Liver (tissue), 9 donors: Measurements from ENCODE around the gene PIK3R6. TPM values are rescaled to one million over a fixed set of nuclear protein-coding genes. Genes with fewer than 3 reads are reported as not detected.

Source experiments
- DNase-seq: peaks from one replicate; pipeline ENCODE4 v3.0.0-alpha.2; 2017; ENCODE audit warnings: low spot score
- H3K27ac ChIP-seq, 2 donors: one replicate each; pipeline ENCODE4 v1.7.0; 2013; ENCODE audit warnings: inconsistent platforms in 2 of 2, low read length in 2 of 2, control low read depth in 1 of 2, low read depth in 1 of 2, mild to moderate bottlenecking in 1 of 2
- H3K27me3 ChIP-seq, 4 donors: one replicate each; pipeline versions ENCODE4 v1.6.1 to v1.7.0; 2013; ENCODE audit warnings: low read length in 3 of 4, inconsistent platforms in 1 of 4, mild to moderate bottlenecking in 1 of 4, moderate library complexity in 1 of 4; ENCODE audit not compliant: control insufficient read depth in 4 of 4, insufficient read depth in 4 of 4
- H3K36me3 ChIP-seq, 4 donors: one replicate each; pipeline versions ENCODE4 v1.6.1 to v1.7.0; 2013; ENCODE audit warnings: low read length in 3 of 4, mild to moderate bottlenecking in 3 of 4, low read depth in 1 of 4, moderate library complexity in 1 of 4; ENCODE audit not compliant: control insufficient read depth in 4 of 4, insufficient read depth in 3 of 4
- H3K4me1 ChIP-seq, 4 donors: one replicate each; pipeline versions ENCODE4 v1.6.1 to v1.7.0; 2013; ENCODE audit warnings: low read length in 3 of 4, mild to moderate bottlenecking in 3 of 4, moderate library complexity in 1 of 4; ENCODE audit not compliant: control insufficient read depth in 4 of 4, insufficient read depth in 4 of 4
- H3K4me3 ChIP-seq, 3 donors: one replicate each; pipeline versions ENCODE4 v1.6.1 to v1.7.0; 2013; ENCODE audit warnings: low read length in 3 of 3, control low read depth in 1 of 3, low read depth in 1 of 3, mild to moderate bottlenecking in 1 of 3
- H3K9ac ChIP-seq, 2 donors: one replicate each; pipeline ENCODE4 v1.7.0; 2013; ENCODE audit warnings: low read length in 2 of 2, mild to moderate bottlenecking in 2 of 2, moderate library complexity in 2 of 2, control low read depth in 1 of 2, low read depth in 1 of 2
- H3K9me3 ChIP-seq, 4 donors: one replicate each; pipeline versions ENCODE4 v1.6.1 to v1.7.0; 2013; ENCODE audit warnings: low read length in 3 of 4; ENCODE audit not compliant: control insufficient read depth in 4 of 4
- EGR1 ChIP-seq, 2 donors: IDR thresholded peaks; 2 replicates each; pipeline ENCODE4 v1.6.1; 2016 to 2018; ENCODE audit warnings: antibody characterized with exemption in 2 of 2, low read depth in 2 of 2
- FOXA1 ChIP-seq: IDR thresholded peaks from 2 replicates; pipeline ENCODE4 v1.6.1; 2016; ENCODE audit warnings: antibody characterized with exemption
- FOXA2 ChIP-seq: IDR thresholded peaks from 2 replicates; pipeline ENCODE4 v1.6.1; 2016; ENCODE audit warnings: antibody characterized with exemption
- GABPA ChIP-seq, 2 donors: IDR thresholded peaks in 1 of 2; conservative IDR thresholded peaks in 1 of 2; 2 replicates each; pipeline ENCODE4 v1.6.1; 2016; ENCODE audit warnings: antibody characterized with exemption in 2 of 2, mild to moderate bottlenecking in 1 of 2, moderate library complexity in 1 of 2
- HNF4A ChIP-seq, 2 donors: conservative IDR thresholded peaks; 2 replicates each; pipeline ENCODE4 v1.6.1; 2016; ENCODE audit warnings: antibody characterized with exemption in 2 of 2, mild to moderate bottlenecking in 2 of 2
- HNF4G ChIP-seq: IDR thresholded peaks from 2 replicates; pipeline ENCODE4 v1.6.1; 2016; ENCODE audit warnings: antibody characterized with exemption
- JUND ChIP-seq, 2 donors: IDR thresholded peaks; 2 replicates each; pipeline ENCODE4 v1.6.1; 2016; ENCODE audit warnings: antibody characterized with exemption in 2 of 2
- MAX ChIP-seq: IDR thresholded peaks from 2 replicates; pipeline ENCODE4 v1.6.1; 2016; ENCODE audit warnings: antibody characterized with exemption
- NR2F2 ChIP-seq: IDR thresholded peaks from 2 replicates; pipeline ENCODE4 v1.6.1; 2016; ENCODE audit warnings: antibody characterized with exemption
- RAD21 ChIP-seq, 2 donors: IDR thresholded peaks; 2 replicates each; pipeline ENCODE4 v1.6.1; 2016; ENCODE audit warnings: antibody characterized with exemption in 2 of 2, mild to moderate bottlenecking in 2 of 2
- REST ChIP-seq: IDR thresholded peaks from 2 replicates; pipeline ENCODE4 v1.6.1; 2016; ENCODE audit warnings: antibody characterized with exemption, mild to moderate bottlenecking
- RXRA ChIP-seq, 2 donors: IDR thresholded peaks; 2 replicates each; pipeline ENCODE4 v1.6.1; 2017 to 2018; ENCODE audit warnings: antibody characterized with exemption in 2 of 2, mild to moderate bottlenecking in 1 of 2
- SP1 ChIP-seq: IDR thresholded peaks from 2 replicates; pipeline ENCODE4 v1.6.1; 2018; ENCODE audit warnings: antibody characterized with exemption, mild to moderate bottlenecking
- TAF1 ChIP-seq: conservative IDR thresholded peaks from 2 replicates; pipeline ENCODE4 v1.6.1; 2016; ENCODE audit warnings: antibody characterized with exemption, mild to moderate bottlenecking
- YY1 ChIP-seq: IDR thresholded peaks from 2 replicates; pipeline ENCODE4 v1.6.1; 2016; ENCODE audit warnings: antibody characterized with exemption, mild to moderate bottlenecking
- WGBS: extraction: QIAGEN DNeasy Blood & Tissue Kit; methylation state at CpG from one replicate; pipeline ENCODE4 v1.1.7; 2013; 5-methylcytosine and 5-hydroxymethylcytosine counted together
- polyA plus RNA-seq, 2 donors: library from polyadenylated mRNA; stranded (reverse) in 1 of 2; unstranded in 1 of 2; fragments of 200-250 nt in 1 of 2; fragments of >200 nt in 1 of 2; fragmentation: Nextera tagmentation in 1 of 2; extraction: Ambion mirVana in 1 of 2; gene quantifications; one replicate each; pipeline versions ENCODE4 v1.2.1 to v1.2.3, GENCODE V29; 2013 to 2015
- total RNA-seq, 2 donors: library from RNA; depleted of rRNA; stranded (reverse); fragments of >200 nt; gene quantifications; one replicate each; pipeline ENCODE4 v1.2.3, GENCODE V29; 2014
- TF ChIP-seq, protein P1 (sequence below): IDR thresholded peaks from 2 replicates; pipeline ENCODE4 v1.6.1; 2016; ENCODE audit warnings: antibody characterized with exemption
- TF ChIP-seq, protein P2 (sequence below): IDR thresholded peaks from 2 replicates; pipeline ENCODE4 v1.6.1; 2016; ENCODE audit warnings: antibody characterized with exemption
- donor health status: healthy.
- donor health status: healthy.
- donor health status: healthy.
- donor health status: healthy.
- donor health status: healthy.

The PIK3R6 gene
- total and polyA plus RNA-seq, 4 donors, result 0.15 to 0.37 (median 0.18) TPM

DNA sequence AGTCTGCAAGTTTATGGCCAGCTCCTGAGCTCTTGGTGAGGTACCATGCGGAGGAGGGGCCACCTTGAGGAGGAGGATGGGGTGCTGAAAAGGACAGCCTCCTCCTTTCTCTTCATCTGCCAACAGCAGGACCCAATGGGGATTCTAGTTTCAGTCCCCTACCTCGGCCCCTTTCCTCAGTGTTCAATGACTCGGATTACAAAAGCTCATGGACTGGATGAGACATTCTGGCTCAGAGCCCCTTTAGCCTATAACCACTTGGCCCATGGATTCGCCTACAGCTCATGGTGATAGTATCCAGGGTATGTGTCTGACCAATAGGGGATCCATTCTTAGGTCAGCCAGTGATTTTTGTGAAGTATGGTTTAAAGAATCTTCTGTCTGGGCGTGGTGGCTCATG lies 8.5 kb upstream of the PIK3R6 start:
- H3K4me1 ChIP-seq, result no peaks in the 10 kb centered on the region
- WGBS, result 79% methylated on average over 5 of the region's 5 CpGs
- H3K27me3 ChIP-seq, result peaks cover 0 to 5% (median 0%) of the 10 kb centered on the region in 4 donors
- H3K9ac ChIP-seq, result no peak overlapping the region
- peaks cover 0 to 5% (median 0%) of the 10 kb centered on the region in 4 donors for H3K36me3 ChIP-seq
- no peak for DNase-seq
- H3K27ac ChIP-seq, result no peak overlapping the region
- no peak overlapping the region for H3K4me3 ChIP-seq
- peaks cover 0 to 2% (median 0%) of the 10 kb centered on the region in 4 donors for H3K9me3 ChIP-seq
- TF ChIP-seq RAD21 (IDR thresholded peaks at IDR 0.05), result no peak
- no peak for TF ChIP-seq EGR1 (IDR thresholded peaks at IDR 0.05; ENCODE audit: low read depth in 2 of 2)
- no peak for TF ChIP-seq YY1
- TF ChIP-seq HNF4A (conservative IDR thresholded peaks at IDR 0.05), result no peak
- no peak for TF ChIP-seq TAF1
- TF ChIP-seq HNF4G, result no peak
- no peak for TF ChIP-seq RXRA (IDR thresholded peaks at IDR 0.05)
- no peak for TF ChIP-seq REST
- no peak for TF ChIP-seq JUND (IDR thresholded peaks at IDR 0.05)
- TF ChIP-seq GABPA (IDR thresholded peaks at IDR 0.05 in 1 of 2, conservative IDR thresholded peaks at IDR 0.05 in 1 of 2), result no peak

DNA sequence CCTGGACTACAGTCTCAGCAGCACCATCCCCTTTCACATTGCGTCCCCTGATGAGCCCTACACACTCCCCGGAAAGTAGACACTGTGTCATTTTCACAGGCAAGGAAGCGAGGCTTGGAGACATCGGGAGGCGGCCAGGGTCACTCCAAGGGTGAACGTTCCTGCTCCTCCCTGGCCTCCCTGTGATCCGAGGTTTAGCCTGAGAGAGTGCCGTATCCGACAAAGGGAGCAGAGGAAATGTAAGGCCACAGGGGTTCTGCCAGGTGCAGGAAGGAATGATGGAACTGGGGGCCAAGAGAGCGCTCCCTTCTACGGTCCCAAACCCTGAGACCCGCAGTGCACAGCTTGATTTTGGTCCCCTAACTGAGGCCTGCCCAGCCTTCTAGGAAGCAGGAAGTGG lies 8.0 kb upstream of the PIK3R6 start:
- Histone ChIP-seq H3K36me3 (peaks cover 0 to 5% (median 0%) of the 10 kb centered on the region in 4 donors), H3K27me3 (peaks cover 0 to 5% (median 0%) of the 10 kb centered on the region in 4 donors), H3K27ac (no peak overlapping the region), H3K4me3 (no peak overlapping the region), H3K4me1 (no peaks in the 10 kb centered on the region), H3K9me3 (peaks cover 0 to 2% (median 0%) of the 10 kb centered on the region in 4 donors), H3K9ac (no peak overlapping the region)
- no peak for DNase-seq
- no peak for TF ChIP-seq NR2F2
- no peak for TF ChIP-seq RXRA (IDR thresholded peaks at IDR 0.05)
- TF ChIP-seq REST, result no peak
- no peak for TF ChIP-seq GABPA (IDR thresholded peaks at IDR 0.05 in 1 of 2, conservative IDR thresholded peaks at IDR 0.05 in 1 of 2)
- TF ChIP-seq HNF4A (conservative IDR thresholded peaks at IDR 0.05), result no peak
- no peak for TF ChIP-seq YY1
- TF ChIP-seq SP1, result no peak
- TF ChIP-seq FOXA2, result no peak
- no peak for TF ChIP-seq TAF1
- TF ChIP-seq MAX, result no peak
- TF ChIP-seq, protein P1, sequence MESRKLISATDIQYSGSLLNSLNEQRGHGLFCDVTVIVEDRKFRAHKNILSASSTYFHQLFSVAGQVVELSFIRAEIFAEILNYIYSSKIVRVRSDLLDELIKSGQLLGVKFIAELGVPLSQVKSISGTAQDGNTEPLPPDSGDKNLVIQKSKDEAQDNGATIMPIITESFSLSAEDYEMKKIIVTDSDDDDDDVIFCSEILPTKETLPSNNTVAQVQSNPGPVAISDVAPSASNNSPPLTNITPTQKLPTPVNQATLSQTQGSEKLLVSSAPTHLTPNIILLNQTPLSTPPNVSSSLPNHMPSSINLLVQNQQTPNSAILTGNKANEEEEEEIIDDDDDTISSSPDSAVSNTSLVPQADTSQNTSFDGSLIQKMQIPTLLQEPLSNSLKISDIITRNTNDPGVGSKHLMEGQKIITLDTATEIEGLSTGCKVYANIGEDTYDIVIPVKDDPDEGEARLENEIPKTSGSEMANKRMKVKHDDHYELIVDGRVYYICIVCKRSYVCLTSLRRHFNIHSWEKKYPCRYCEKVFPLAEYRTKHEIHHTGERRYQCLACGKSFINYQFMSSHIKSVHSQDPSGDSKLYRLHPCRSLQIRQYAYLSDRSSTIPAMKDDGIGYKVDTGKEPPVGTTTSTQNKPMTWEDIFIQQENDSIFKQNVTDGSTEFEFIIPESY, result no peak
- TF ChIP-seq JUND (IDR thresholded peaks at IDR 0.05), result no peak
- TF ChIP-seq, protein P2, sequence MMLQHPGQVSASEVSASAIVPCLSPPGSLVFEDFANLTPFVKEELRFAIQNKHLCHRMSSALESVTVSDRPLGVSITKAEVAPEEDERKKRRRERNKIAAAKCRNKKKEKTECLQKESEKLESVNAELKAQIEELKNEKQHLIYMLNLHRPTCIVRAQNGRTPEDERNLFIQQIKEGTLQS, result no peak
- TF ChIP-seq FOXA1, result no peak
- TF ChIP-seq RAD21 (IDR thresholded peaks at IDR 0.05), result no peak
- WGBS, result 69% methylated on average over 12 of the region's 12 CpGs
